Endothelial cell (in vitro differentiated cells): ENCODE data around the gene PDLIM3. TPM values are rescaled to one million over a fixed set of nuclear protein-coding genes. Genes with fewer than 3 reads are reported as not detected.
A peak's percentile ranks its signal among the peaks of the same experiment; 100 is the strongest.

Experiments used
- DNase-seq: peaks from one replicate; pipeline ENCODE4 v3.0.0; 2021; ENCODE audit warnings: low spot score
- H3K27ac Mint-ChIP-seq: one replicate; pipeline ENCODE4 v1.8.0; 2021; ENCODE audit warnings: mixed read lengths, inconsistent platforms; ENCODE audit not compliant: unreplicated experiment
- H3K27me3 Mint-ChIP-seq: one replicate; pipeline ENCODE4 v1.8.0; 2021; ENCODE audit warnings: mild to moderate bottlenecking, moderate library complexity, mixed read lengths, inconsistent platforms; ENCODE audit not compliant: unreplicated experiment
- H3K36me3 Mint-ChIP-seq: one replicate; pipeline ENCODE4 v1.8.0; 2021; ENCODE audit warnings: mild to moderate bottlenecking, low read depth, mixed read lengths, inconsistent platforms; ENCODE audit not compliant: unreplicated experiment
- H3K4me1 Mint-ChIP-seq: one replicate; pipeline ENCODE4 v1.8.0; 2021; ENCODE audit warnings: mild to moderate bottlenecking, mixed read lengths, inconsistent platforms; ENCODE audit not compliant: unreplicated experiment
- H3K4me3 Mint-ChIP-seq: one replicate; pipeline ENCODE4 v1.8.0; 2021; ENCODE audit warnings: mild to moderate bottlenecking, mixed read lengths, inconsistent platforms; ENCODE audit not compliant: unreplicated experiment
- H3K9me3 Mint-ChIP-seq: one replicate; pipeline ENCODE4 v1.8.0; 2021; ENCODE audit warnings: mixed read lengths, inconsistent platforms; ENCODE audit not compliant: unreplicated experiment
- total RNA-seq: library from RNA; stranded (reverse); fragmentation: NEBNext Ultra II Directional; extraction: Animal tissue kit (Norgen Biotek cat#: 25700); gene quantifications from one replicate; pipeline ENCODE4 v1.2.1, GENCODE V29; 2021; ENCODE audit not compliant: unreplicated experiment
- TF ChIP-seq, protein P1 (sequence below): fragments of 200-600 bp; sonication (generic); IDR thresholded peaks from one replicate; pipeline ENCODE4 v1.5.0; 2021; ENCODE audit warnings: antibody characterized with exemption; ENCODE audit not compliant: unreplicated experiment

The PDLIM3 gene
- total RNA-seq, 1 donor from 2014 or later, result 0.67 TPM

DNA sequence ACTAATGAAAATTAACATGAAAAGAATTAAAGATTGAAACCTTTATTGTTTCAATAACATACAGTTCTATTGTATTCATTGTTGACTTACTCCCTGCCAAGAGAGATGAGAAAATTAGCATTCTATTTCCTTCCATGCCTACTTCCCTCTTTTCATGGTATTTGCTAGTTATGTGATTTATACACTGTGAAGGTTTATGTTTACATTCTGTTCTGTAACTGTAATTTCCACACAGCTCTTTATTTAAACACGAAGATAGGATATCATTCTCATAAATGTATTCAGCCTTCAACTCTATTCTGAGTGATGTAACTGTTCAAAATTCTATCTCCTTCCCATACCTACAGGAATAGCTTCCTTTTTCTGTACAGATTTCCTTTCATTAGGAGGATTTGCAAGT, 70.4 kb downstream of the PDLIM3 start:
- no peaks in the 10 kb centered on the region for H3K36me3 Mint-ChIP-seq
- H3K4me1 Mint-ChIP-seq, result peaks cover 16% of the 10 kb centered on the region
- peaks cover 5% of the 10 kb centered on the region for H3K27me3 Mint-ChIP-seq
- TF ChIP-seq, protein P1, sequence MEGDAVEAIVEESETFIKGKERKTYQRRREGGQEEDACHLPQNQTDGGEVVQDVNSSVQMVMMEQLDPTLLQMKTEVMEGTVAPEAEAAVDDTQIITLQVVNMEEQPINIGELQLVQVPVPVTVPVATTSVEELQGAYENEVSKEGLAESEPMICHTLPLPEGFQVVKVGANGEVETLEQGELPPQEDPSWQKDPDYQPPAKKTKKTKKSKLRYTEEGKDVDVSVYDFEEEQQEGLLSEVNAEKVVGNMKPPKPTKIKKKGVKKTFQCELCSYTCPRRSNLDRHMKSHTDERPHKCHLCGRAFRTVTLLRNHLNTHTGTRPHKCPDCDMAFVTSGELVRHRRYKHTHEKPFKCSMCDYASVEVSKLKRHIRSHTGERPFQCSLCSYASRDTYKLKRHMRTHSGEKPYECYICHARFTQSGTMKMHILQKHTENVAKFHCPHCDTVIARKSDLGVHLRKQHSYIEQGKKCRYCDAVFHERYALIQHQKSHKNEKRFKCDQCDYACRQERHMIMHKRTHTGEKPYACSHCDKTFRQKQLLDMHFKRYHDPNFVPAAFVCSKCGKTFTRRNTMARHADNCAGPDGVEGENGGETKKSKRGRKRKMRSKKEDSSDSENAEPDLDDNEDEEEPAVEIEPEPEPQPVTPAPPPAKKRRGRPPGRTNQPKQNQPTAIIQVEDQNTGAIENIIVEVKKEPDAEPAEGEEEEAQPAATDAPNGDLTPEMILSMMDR, result no peak
- H3K27ac Mint-ChIP-seq, result peak overlapping the region; percentile 57
- DNase-seq, result no peak
- no peaks in the 10 kb centered on the region for H3K9me3 Mint-ChIP-seq
- H3K4me3 Mint-ChIP-seq, result no peak overlapping the region

DNA sequence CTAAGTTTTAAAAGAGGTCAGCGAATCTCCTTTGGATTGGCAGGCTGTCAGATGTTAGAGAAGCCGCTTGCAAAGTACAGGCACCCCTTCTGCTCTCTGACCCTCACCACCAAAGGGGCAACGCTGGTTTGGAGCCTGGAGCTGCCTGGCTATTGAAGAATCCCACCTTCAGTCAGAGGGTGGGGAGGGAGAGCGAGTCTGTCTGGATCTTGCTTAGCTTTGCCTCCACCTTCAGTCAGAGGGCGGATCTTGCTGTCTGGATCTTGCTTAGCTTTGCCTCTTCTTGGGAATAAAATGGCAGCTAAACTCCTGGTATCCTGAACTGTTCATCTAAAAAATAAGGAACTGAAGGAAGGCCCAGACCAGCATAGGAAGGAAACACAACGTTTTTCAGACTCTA, 71.1 kb downstream of the PDLIM3 start:
- no peak for DNase-seq
- H3K36me3 Mint-ChIP-seq, result no peaks in the 10 kb centered on the region
- no peak overlapping the region for H3K27ac Mint-ChIP-seq
- TF ChIP-seq, protein P1, result no peak
- no peak overlapping the region for H3K4me3 Mint-ChIP-seq
- peaks cover 16% of the 10 kb centered on the region for H3K4me1 Mint-ChIP-seq
- peaks cover 3% of the 10 kb centered on the region for H3K27me3 Mint-ChIP-seq
- H3K9me3 Mint-ChIP-seq, result no peaks in the 10 kb centered on the region

DNA sequence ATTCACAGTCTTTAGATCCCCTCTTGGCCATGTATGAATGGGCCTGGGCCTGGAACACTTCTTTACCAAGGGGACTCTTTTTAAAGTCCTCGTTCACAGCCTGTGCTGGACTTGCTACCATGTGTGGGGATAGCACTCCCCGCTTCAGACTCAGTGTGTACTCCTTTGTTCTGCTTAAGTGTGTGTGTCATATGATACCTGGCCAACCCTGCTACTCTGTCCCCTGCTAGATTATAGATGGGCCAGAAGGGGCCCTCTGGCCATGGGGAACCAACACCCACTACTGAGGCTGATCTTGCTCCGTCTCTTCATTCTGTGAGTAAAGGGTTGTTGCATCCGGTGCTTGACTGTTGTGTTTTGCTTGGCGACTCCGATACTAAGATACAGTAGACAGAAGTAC, 71.8 kb downstream of the PDLIM3 start:
- Mint-ChIP-seq H3K27me3 (peaks cover 3% of the 10 kb centered on the region), H3K9me3 (no peaks in the 10 kb centered on the region), H3K4me3 (no peak overlapping the region), H3K4me1 (peaks cover 16% of the 10 kb centered on the region), H3K36me3 (no peaks in the 10 kb centered on the region), H3K27ac (no peak overlapping the region)
- no peak for DNase-seq
- TF ChIP-seq, protein P1, result no peak

DNA sequence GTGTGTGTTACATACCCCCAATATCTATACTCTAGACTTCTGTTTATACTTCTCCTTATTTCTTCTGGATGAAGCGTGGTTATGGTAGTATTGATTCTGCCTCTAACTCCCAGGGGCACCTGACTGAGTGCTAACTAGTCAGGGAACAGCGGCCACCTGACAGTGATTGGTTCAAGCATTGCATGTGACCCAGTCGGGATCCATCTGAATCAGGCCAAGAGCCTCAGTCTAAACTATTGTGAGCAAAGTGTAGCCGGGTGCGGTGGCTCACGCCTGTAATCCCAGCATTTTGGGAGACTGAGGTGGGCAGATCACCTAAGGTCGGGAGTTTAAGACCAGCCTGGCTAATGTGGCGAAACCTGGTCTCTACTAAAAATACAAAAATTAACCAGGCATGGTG, 73.7 kb downstream of the PDLIM3 start:
- Mint-ChIP-seq H3K36me3 (no peaks in the 10 kb centered on the region), H3K9me3 (no peaks in the 10 kb centered on the region), H3K27ac (no peak overlapping the region), H3K4me1 (peaks cover 23% of the 10 kb centered on the region), H3K4me3 (no peak overlapping the region), H3K27me3 (peaks cover 3% of the 10 kb centered on the region)
- no peak for DNase-seq
- TF ChIP-seq, protein P1, result no peak

DNA sequence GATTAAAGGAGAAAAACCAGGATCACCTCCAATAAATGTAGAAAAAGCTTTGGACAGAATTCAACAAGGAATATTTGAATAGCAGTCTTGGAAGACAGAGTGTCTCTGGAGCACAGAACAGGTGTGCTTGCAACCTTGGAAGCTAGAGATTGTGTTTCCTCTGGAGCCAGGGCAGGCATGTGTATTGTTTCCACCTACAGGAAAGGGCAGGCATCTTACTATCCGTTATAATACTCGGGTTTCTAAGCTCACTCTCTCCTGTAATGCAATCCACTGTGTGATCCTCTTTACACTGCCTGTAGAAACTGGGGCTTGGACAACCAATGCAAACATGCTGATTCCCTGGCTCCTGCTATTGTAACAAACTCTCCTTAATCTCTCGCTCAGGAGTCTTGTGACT, 78.2 kb downstream of the PDLIM3 start:
- H3K27me3 Mint-ChIP-seq, result no peaks in the 10 kb centered on the region
- no peak for DNase-seq

More for the DNA sequence above, 78.2 kb downstream of the PDLIM3 start:
- no peaks in the 10 kb centered on the region for H3K36me3 Mint-ChIP-seq
- no peak overlapping the region for H3K27ac Mint-ChIP-seq
- peaks cover 9% of the 10 kb centered on the region for H3K4me1 Mint-ChIP-seq
- TF ChIP-seq, protein P1, result no peak
- H3K4me3 Mint-ChIP-seq, result no peak overlapping the region
- no peaks in the 10 kb centered on the region for H3K9me3 Mint-ChIP-seq
